ENCODE measurements around the gene ZNF777. TPM values are rescaled to one million over a fixed set of nuclear protein-coding genes. Genes with fewer than 3 reads are reported as not detected.

ZNF777 gene
- total and polyA plus RNA-seq, 9 of the 15 experiments (the other 6 are each of a cell fraction or from before 2014, with no cell fraction given): 0.11 to 32.6 (median 9.0) TPM

GRCh38 chr7:149497467-149498261, 36.8 kb upstream of the ZNF777 start, which contains the start of gene ZNF746 (continued):
- TF ChIP-seq ETS1 (conservative IDR thresholded peaks at IDR 0.05; ENCODE audit: control insufficient read depth, low read depth, low read length): peak; percentile 88; the same call in 1 of the 2 replicates
- TF ChIP-seq ZNF449 (CRISPR knock-in tag; IDR thresholded peaks at IDR 0.05): no peak
- TF ChIP-seq CHD1 (IDR thresholded peaks at IDR 0.05; ENCODE audit: low read length): no peak
- TF ChIP-seq ZFP1 (CRISPR knock-in tag; IDR thresholded peaks at IDR 0.05): no peak

Data from K562 (cell line).